ENCODE data around the gene FNDC7. TPM values are rescaled to one million over a fixed set of nuclear protein-coding genes. Genes with fewer than 3 reads are reported as not detected.

The FNDC7 gene
- total and polyA plus RNA-seq, 9 of the 15 experiments (the other 6 are each of a cell fraction or from before 2014, with no cell fraction given) = not detected

GRCh38 chr1:108746382-108747170 is 33.9 kb downstream of the FNDC7 start, which contains the start of gene STXBP3 (continued):
- no peak for TF ChIP-seq HMG20A (CRISPR knock-in tag; conservative IDR thresholded peaks at IDR 0.05)
- TF ChIP-seq ATF4 (CRISPR knock-in tag; IDR thresholded peaks at IDR 0.05) = no peak
- peak; percentile 99 for TF ChIP-seq POLR2G (IDR thresholded peaks at IDR 0.05; ENCODE audit: low read depth, low read length)
- 0 out of 2 replicates have a peak, but pooled peaks have one; percentile 32 for TF ChIP-seq PHF21A (IDR thresholded peaks at IDR 0.05; ENCODE audit: borderline replicate concordance, low read depth)
- no peak for TF ChIP-seq ZNF79 (CRISPR knock-in tag; IDR thresholded peaks at IDR 0.05; ENCODE audit: low read depth)
- TF ChIP-seq ZBTB11 (CRISPR knock-in tag; IDR thresholded peaks at IDR 0.05) = peak in 1 of 3 experiments; percentile 38; a peak in 3 of 6 replicates
- peak; percentile 32; the same call in 1 of the 2 replicates for TF ChIP-seq SMC3 (conservative IDR thresholded peaks at IDR 0.05; ENCODE audit: insufficient read depth, low read depth, low read length)
- peak; percentile 99 for TF ChIP-seq L3MBTL2 (IDR thresholded peaks at IDR 0.05)
- TF ChIP-seq ZNF277 (CRISPR knock-in tag; IDR thresholded peaks at IDR 0.05; ENCODE audit: borderline replicate concordance) = no peak
- no peak; the same call in 1 of the 2 replicates for TF ChIP-seq ZBTB5 (IDR thresholded peaks at IDR 0.05)
- TF ChIP-seq ZNF311 (CRISPR knock-in tag; IDR thresholded peaks at IDR 0.05) = no peak; the same call in 1 of the 2 replicates
- peak; percentile 51 for TF ChIP-seq EP300 (IDR thresholded peaks at IDR 0.05; ENCODE audit: low read length)
- TF ChIP-seq FOXA3 (CRISPR knock-in tag; conservative IDR thresholded peaks at IDR 0.05 in 1 of 2, IDR thresholded peaks at IDR 0.05 in 1 of 2) = peak in 1 of 2 experiments; percentile 43; a peak in 1 of 4 replicates
- no peak for TF ChIP-seq SP2 (IDR thresholded peaks at IDR 0.05; ENCODE audit: extremely low read depth, low read depth, low read length, poor library complexity, severe bottlenecking)
- 0 out of 2 replicates have a peak, but pooled peaks have one; percentile 73 for TF ChIP-seq ZNF764 (CRISPR knock-in tag; IDR thresholded peaks at IDR 0.05; ENCODE audit: low read depth)
- no peak for TF ChIP-seq TCFL5 (CRISPR knock-in tag; conservative IDR thresholded peaks at IDR 0.05)
- TF ChIP-seq ZBTB8A (IDR thresholded peaks at IDR 0.05; ENCODE audit: partially characterized antibody) = no peak
- TF ChIP-seq ZNF124 (CRISPR knock-in tag; IDR thresholded peaks at IDR 0.05) = no peak
